ENCODE data around the gene MSX2.

MSX2 gene

DNA sequence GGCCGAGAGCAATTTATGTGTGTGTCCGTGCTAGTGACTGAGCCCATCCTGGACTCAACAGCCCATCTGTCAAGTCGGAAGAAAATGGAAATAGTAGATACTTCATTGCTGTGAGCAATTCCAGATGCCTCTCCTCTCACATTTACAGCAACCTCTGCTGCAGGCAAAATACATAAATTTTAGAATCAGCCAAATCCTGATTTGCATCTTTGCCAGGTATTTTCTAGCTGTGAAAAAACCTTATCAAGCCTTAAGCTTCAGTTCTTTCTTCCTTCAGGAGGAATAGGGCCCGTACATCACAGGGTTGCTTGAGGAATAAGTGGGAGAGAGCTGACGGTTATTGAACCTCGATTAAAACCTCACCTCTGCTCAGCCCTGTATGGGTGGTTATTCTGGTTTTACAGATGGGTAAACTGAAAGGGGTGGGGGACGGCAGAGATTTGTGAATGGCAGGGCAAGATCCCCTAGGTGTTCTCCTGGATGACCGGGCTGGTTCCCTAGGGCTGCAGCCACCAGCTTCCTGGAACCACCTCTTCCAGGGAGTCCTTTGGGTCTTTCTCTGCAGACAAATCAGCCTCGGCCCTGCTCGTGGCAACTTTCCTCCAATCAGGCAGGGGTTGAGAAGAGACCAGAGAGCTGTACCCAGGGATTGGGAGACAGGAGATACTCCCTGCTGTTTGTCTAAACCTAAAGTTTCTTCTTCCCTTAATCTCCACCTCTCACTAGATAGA is 5.3 kb upstream of the MSX2 start:
- DNase-seq = no peak

GRCh38 chr5:174719793-174720611 is 4.4 kb upstream of the MSX2 start:
- no peak for DNase-seq

DNA sequence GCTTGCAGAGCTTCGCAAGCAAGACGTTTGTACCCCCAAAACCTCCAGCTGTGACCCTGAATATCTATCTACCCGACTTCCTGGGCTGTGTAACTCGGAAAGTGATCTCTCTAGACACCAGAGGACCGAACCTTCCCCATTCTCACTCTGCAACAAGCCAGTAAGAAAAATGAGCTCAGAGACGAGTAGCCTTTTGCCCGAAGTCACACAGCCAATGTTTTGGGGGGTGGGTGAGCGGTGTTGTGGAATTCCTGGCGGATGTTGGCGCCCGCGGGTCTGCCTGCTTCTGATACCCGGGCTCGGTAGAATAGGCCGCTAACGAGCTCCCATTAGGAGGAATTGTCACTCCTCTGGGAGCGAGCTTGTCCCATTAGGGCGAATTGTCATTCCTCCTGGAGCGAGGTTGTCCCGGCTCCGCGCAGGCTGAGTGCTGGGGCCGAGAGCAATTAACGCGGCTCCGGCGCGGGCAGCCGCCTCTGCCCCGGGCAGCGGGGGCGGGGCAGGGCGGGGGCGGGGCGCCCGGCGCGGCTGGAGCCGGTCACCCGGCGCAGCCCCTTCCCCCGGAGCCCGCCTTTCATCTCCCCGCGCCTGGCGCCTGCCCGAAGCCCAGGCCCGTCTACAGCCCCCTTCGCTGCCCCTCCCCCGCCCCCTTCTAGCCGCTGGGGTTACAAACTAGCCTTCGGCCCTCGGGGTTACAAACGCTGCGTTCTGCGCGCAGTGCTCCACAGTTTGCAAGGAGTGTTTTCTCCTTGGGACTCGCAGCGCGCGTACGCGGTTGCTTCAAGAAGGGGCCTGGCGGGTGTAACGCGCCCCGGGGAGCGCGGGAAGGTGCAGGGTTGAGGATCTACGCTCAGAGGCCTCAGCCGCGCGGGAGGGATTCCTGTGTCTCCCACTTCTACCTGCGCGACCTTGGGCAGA is 3.5 kb upstream of the MSX2 start:
- no peak for DNase-seq

DNA sequence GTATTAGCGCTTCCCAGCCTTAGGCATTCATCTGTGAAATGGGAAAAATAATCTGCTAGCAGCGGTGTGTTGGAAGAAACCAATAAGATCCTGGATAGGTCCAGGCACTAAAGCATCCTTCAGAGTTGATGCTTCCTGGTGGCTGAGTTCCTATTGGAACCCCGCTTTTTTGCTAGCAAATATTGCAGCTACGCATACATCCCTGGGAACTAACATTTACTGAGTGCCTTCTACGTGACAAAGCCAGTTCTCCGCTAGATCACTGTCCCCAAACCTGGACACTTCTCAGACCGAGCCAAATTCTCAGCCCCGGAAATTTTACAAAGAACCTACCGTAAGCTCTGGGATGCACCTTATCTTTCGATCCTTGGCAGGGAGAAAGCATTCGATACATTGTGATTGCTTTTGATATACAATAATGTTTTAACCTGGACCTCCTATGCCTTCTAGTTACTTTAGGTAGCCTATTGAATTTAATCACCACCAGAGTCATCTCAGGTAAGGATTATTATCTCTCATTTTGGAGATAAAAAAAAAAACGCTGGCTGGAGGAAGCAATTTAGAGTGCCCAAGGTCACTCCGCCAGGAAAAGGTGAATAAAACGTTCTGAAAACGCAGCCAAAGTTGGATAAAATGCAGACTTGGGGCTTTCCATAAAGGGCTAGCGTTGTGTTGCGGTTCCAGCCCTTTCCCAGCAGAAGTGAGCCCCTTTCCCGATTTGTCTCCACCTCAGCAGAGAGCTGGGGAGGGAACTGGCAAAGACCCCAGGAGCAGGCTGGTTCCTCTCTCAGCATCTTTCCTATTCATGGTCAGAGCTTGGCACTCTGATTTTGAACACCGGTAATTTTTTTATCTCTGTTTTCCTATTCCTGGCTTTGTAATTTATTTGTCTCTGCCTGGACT is 2.6 kb upstream of the MSX2 start:
- no peak for DNase-seq

DNA sequence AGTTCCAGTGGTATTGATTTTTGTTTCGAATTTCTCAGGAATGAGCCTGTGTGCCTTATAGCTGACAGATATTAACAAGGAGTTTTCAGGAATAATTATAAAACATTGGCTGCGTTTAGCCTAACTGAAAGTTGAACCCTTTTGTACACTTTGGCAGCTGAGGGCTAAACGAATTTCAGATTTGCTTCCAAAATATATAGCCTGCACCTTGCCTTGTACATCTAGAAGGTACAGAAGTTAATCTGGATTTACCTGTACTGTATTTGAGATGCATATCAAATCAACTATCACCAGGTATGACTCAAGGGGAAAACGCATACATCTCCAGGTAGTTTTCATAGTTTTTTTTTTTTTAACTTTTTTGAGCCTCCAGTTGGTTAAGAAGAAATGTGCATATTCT is 1.9 kb upstream of the MSX2 start:
- no peak for DNase-seq

GRCh38 chr5:174723315-174723978 is 935 bp upstream of the MSX2 start:
- DNase-seq = no peak

- no peak for DNase-seq
Measured at GRCh38 chr5:174723979-174724483, 351 bp upstream of the MSX2 start.

GRCh38 chr5:174725261-174725990 is 1.0 kb downstream of the MSX2 start:
- DNase-seq = no peak

GRCh38 chr5:174725991-174726601 is 1.7 kb downstream of the MSX2 start:
- no peak for DNase-seq

DNA sequence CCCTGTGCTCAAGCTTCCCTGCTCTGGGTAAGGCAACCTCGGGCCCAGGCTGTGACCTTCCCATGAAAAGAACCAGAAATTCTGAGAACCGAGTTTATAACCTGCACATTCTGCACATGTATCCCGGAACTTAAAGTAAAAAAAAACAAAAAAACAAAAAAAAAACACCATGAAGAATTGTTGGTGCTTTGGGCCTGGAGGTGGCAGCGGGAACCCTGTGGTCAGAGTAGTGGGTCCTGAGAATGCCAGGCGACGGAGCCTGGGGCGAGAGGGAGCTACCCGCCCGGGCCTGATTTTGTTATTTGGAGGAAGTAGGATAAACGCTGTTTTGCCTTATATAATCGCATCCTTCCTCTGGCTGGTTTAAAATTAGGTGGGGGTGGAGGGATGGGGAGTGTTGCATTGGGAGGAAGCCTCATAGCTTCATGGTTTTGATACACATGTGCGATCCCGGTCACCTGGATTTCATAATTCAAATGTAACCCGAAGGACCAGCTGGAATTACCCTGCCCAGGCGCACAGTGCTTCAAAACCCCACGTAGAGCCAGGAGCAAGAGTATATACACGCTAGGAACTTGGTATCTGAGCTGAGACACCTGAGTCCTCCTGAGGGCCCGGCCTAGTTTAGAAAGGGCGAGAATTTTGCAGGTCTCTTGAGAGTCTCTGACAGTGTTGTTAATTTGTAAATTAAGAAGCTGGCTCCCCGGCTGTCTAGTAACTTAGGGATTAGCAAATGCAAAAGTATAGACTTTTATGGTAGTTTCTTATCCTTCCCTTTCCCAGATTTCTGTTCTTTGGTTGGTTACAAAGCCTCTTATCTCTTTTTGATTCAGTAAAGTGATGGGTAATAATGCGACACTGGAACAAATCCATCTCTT is 2.8 kb downstream of the MSX2 start:
- DNase-seq = no peak

DNA sequence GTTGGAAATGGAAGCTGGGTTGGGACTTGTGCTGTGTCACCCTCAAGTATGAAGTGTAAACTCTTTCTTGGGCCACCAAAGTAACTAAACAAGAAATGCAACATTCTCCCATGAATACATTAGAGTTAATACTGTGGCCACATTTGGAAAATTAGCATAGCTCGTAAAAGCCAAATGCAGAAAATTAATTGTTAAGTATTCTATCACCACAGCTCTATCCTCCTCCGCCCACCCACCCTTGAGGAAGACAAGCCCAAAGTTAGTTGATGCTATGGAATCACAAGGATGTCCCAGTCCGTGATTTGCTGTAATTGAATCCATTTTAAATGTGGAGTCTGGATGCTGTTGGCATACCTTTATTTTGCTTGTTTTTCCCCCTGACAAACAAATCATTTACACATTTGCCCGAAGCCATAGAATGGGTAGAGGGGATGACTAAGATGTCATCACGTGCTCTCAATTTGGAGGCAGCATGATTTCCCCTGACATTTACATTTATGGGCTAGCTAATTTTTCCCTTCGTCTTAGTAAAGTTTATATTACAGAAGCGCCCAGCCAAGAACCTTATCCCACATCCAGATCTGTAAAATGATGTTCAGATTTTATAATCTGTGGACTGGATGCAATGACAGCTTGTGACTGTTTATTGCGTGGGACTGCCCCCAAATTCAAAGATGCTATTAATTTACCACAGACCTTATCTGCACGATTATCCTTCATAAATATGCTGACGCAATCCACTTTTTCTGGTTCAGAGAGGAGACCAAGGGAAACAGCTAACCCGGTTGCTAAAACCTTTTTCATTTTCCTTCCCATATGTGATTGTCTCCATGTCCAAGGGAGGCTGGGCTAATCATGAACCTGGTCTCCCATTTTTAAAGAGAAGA is 3.7 kb downstream of the MSX2 start:
- DNase-seq = no peak

GRCh38 chr5:174729075-174729680 is 4.8 kb downstream of the MSX2 start:
- no peak for DNase-seq

DNA sequence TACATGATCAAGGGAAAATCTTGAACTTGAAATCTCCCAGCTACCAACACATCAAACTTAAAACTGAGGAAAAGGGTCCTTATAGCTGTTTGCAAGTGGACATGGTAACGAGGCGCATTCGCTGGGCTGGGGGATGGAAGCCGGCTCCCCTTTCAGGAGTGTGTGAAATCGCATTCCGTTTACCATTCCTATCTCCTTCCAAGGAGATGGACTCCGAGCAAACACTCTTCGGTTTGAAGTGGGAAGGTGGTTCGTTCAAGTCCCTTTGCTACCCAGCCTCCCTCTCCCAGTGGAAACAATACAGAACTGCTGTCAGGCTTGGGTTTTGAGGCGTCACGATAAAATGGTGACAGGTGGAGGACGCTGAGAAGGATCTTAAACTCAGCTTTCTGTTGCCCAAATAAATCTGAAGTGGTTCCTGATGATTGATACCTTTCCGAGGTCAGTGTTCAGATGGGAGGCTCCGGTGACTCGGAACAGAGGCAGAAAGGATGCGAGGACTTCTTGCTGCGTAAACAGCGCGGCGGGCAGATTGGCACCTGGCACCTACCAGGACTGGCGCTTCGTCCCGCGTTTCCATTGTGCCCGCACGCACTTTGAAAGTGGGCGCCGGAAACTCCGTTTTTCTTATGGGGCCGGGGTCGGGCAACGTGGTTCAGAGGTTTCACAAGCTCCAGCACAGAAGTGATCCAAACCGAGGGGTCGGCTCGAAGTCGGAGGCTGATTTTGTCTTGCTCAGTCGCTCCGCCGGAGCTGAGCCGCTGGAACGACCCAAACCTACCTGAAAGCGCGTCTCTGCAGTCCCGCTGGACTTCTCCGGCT is 7.0 kb downstream of the MSX2 start:
- DNase-seq = no peak

DNA sequence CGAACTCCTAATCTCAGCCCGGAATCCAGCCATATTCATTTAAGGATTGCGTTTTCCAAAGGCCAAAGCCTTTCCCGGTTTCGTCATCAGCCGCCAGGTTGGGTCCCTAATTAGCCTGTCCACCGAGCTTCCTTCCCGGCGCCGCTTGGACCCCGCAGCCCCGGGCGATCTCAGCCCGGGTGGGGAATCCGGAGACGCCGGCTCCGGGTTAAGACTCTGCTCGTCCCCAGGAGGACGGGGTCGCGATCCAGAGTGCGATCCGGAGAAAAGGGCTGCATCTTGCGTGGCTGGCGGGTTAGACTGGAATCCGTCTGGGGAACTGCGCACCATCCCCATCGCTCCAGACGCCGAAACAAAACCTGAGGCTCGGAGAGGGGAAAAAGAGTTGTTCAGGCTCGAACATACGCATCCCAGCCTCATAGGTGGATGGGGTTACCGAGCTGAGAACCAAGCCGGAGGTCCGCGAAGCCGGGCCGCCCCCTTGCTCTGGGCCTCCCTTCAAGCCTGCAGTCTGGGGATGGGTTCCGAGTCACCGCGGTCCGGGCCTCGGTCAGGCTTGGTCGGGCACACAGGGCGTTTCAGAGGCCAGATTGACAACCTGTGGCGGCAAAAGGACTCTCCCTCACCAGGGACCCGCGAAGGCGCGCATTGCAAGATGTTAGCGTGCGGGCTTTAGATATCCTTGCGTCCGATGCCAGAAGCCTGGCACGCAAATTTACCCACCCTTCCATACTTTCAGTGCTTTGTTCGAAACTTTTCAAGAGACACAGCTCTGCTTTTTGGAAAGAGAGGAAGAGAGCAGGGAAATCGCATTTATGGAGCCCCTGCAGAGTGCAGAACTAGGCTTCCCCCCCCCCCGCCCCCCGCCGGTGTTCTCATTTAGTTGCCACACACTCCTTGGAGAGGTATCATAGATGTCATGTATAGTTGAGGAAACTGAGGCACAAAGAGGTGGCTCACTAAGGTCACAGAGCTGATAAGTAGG is 7.9 kb downstream of the MSX2 start:
- DNase-seq = no peak

DNA sequence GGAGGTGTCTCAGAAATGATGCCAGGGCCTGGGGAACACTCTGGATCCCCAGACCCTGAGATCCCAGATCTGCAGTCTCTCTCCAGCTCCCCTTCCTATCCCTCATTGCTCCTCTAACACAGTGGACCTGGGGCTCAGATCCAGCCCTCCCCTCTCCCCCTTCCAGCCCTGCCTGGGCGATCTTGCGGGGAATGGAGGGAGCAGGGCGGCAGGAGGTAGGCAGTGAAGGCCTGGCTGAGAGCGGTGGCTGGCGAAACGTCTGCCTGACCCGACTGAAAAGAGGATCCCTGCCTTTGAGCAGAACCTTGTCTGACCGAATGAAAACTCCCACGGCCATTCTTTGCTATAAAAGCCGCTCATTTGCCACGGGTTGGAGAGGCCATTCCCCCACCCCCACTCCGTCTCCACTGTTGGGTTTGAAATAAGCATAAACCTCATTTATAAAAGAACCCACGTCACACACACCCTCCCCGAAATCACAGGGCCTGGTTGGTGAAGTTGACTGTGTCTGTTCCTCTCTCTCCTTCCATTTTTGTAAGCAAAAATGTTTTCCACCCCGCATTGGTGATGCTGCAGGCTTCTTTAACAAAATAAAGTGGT is 8.8 kb downstream of the MSX2 start:
- DNase-seq = no peak
